Activated T-cell treated with anti-CD3 and anti-CD28 coated beads for 24 hours (primary cell): Measurements from ENCODE around the gene PPBP.

Source experiments
- DNase-seq: peaks from one replicate; pipeline ENCODE4 v3.0.0-alpha.2; 2020; ENCODE audit warnings: low read depth

Gene PPBP, protein sequence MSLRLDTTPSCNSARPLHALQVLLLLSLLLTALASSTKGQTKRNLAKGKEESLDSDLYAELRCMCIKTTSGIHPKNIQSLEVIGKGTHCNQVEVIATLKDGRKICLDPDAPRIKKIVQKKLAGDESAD

DNA sequence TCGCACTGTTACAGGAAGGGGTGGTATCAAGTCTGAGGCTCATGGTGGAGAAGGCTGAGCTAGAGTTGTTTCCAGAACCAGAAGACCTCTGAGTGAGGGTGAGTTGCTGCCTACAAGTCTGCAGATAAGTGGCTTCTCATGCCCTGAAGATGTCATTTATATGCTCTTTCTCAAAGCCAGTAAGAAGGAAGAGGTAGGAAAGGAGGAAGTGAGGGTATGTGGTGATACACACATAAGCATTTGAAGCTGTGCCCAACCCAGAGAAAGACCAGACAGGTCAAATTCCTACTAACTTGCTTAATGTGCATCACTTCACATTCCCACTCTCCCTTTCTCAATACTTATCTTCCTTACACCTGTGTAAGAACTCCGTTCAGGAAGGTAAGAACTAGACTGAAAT lies at the start of gene PPBP:
TSS of gene PPBP (minus strand) at position 130 of the 400 bp plus-strand sequence. CDS start at position 43, 87 bp downstream.
- DNase-seq: no peak

DNA sequence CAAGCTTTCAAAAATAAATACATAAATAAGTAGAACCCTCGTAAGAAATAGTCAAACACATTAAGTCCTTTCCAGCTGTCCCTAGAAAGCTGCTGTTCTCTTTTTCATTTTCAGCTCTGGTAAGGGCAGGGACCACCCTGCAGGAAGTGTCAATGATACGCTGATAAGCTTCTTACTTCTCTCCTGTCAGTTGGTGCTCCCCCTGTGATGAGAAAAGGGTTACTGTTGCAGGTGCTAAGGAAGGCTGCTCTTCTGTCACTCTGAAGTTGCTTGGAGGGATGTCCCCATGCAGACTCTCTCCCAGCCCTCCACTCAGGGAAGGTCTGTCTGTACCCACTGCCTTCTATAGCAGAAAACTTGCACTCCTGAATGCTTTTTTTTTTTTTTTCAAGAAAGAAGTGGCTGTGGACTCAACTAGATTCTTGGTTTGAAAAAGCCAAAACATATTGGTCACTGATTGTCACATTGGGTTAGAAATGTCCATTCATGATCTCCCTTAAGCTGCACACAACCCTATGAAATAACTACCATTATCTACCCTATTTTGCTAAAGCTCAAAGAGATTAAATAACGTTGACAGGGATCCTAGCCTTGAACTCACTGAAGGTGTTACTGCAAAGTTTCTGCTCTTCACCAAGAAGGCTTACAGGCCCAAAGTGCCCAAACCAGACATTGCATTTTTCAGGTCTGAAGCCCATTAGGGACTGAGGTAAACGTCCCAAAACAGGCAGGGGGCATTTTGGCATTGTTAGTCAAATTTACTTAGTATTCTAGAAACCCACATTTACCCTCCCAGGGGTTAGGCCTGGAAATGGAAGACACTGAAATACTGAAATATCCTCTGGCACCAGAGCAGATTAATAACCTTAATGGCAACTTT lies 49.3 kb upstream of the PPBP start:
- DNase-seq: no peak

DNA sequence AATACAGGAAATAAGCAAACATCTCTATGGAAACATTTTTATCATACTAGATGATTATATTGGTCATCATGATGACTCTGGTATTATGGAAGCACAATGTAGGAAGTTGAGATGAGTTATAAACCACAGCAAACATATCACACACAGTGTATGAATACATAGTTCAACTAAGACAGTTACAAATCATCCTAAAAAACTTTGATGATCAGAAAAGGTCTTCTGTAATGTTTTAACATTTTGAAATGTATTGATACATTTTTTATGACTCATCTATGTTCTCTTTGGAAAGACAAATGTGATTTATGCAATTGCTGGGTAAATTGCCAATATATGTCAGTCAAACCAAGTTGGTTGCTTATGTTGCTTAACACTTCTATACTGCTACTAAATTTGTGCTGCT lies 45.7 kb upstream of the PPBP start:
- no peak for DNase-seq

DNA sequence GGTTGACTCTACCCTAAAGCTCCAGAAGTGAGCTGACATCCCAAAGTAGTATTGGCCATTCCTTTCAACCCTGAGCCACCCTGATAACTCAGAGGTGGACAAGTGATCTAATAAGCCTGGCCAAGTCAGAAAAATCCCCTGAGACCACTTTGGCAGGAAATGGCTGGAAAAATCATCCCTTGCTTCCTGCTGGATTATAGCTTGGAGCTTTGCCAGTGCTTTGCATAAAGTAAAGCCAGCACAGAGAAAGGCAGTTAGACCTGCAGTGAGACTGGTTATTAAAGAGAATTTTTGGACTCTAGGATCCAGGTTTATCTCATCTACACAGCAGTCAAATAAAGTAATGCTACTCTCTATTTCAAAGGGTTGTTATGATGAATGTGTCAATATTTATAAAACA lies 44.1 kb upstream of the PPBP start:
- no peak for DNase-seq

DNA sequence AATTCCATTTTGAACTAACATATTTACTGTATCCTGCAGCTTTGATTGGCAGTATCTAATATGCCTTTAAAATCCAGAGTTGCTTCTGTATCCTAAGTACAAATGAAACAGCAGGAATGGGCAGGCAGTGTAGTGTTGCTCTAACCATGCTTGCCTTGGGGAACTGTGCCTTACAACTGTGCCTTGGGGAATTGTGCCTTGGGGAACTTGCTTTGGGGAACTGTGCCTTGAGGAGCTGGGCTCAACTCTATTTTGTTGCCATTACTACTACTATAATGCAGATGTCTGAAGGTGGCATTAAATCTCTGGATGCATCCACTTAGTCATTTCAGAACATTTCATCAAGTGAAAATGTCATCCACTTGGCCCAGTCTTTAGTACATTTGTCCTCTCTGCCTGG lies 43.6 kb upstream of the PPBP start:
- DNase-seq: no peak

DNA sequence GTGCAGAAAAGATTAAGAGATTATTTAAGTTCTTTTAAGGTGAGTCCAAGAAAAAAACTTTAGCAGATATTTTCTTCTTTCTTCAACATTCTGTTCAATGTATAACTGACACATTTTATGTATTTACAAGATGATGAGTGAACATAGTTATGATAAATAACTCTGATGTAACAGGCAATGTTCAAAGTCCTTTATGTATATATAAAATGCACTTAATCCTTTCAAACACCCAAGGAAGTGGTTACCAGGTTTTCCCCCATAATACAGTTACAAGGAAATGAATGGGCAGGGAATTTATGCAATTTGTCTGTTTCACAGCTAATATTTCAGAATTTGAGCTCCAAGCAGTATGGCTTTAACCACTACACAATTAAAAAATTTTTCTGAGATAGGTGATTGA lies 42.3 kb upstream of the PPBP start:
- no peak for DNase-seq

DNA sequence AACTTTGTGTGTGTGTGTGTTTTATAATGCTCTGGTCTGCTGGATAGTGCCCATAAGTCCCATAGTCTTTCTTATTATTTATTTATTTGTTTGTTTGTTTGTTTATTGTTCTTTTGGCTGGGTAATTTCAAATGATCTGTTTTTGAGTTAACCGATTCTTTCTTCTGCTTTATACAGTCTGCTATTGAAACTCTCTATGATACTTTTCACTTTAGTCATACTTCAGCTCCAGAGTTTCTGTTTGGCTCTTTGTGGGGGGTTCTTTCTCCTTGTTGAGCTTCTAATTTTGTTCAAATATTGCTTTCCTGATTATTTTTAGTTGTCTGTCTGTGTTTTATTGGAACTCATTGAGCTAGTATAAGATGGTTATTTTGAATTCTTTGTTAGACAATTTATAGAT lies 40.5 kb upstream of the PPBP start:
- DNase-seq: no peak

DNA sequence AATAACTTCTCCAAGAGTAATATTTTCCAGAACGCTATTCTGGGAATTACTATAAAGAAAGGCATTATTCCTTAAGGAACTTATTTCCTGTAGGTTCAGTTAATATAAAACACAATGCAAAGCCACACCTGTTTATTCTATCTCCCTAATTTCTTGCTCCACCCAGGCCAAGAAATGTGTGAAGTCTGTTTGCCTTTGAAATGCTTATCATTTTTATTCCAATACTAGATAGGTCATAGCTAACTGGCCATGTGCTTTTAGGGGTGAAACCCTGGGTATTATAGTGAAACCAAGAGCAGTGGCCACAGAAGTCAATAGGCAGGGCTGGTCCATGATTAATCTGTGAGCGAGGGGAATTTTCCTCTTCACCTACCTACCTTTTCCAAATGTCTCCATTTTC lies 35.7 kb upstream of the PPBP start:
- no peak for DNase-seq

DNA sequence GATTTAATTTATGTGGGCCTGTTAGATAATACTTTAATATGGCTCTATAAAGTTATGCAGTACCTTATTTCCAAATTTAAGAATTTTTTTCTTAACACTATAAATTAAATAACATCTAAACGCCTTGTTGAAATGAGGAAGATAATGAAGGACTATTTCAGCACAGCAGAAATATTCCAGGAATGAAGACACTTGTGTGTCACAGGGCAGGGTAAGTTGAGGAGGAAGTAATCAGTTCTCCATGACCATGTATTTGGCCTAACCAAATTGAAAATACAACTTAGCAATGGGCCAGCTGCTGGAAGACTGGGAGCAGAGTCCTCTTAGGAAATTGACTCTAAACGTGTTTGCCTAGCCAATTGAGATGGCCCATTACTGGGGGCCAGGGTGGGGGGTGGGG lies 33.6 kb upstream of the PPBP start:
- DNase-seq: no peak

DNA sequence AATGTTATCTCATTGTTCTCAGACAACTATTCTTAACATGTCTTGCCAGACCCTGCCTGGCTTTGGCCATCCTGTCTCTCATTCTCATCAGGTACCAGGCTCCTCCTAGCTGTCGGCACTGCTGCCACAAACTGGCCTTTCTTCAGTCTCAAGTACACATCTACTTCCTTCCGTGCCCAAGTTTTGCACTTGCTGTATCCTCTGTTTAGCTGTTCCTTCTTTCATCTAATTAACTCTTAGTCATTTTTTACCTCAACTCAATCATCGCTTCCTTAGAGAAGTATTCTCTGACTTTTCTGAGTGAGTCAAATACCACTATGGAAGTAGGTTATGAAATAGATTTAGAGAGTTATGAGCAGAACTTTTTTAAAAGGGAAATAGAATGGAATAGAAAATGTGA lies 30.8 kb upstream of the PPBP start:
- DNase-seq: no peak

DNA sequence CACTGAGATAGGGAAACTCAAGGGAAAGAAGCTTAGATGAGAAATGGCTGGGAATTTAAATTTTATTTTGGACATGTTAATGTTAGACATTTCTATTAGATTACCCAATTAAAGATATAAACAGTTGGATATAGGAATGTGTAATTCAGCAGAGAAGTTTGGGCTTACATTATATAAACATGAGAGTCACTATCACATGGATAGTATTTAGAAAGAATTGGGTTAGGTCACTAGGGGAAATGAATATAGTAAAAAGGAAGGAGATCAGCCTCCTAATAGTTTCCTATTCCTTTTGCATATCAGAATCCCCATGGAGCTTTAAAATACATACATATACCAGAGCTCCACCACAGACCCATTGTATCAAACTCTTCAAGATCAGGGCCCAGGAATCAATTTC lies 30.1 kb upstream of the PPBP start:
- DNase-seq: no peak

DNA sequence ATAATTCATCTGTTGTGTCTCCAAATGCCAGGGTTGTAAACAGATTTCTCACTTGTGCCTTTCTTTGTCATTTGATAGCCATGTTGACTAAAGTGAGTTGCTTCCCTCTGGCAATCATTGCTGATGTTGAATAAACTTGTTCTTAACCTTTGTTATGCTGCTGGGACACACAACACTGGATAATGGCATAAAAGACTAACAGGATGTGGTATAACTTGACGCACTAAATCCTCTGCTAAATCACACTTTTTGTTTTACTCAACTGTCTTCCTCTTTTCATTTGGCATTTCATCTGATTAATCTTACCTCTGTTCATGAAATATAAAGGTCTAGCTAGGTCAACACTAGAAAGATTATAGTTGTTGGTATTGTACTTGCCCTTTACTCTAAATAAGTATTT lies 28.1 kb upstream of the PPBP start:
- DNase-seq: no peak

DNA sequence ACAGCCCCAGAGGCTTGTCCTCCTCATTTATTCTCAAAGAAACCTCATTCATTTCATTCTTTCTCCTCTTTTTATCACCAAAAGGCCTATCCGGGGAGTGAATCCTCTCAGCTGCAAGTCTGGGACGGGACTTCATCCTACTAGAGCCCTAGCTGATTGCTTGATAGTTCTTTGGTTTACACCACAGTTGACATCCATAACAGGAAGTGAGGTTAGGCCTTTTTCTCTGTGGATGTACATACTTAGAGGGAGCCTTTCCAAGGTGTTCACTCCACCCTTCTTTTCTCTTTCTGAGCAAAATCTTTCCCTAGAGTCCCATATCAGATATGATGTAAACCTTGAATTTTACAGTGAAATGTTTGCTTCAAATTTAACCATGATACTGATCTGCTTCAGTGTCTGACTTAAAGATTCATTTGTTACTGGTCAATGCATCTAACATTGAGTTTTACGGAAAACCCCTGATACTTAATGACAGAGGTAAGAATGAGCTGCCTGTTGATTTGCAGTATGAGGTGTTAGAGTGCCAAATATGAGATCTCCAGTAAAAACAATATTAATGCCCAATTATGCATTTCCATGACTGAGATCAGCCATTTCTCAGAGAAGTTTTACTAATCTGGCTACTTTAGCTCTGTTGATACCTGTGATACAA lies 27.3 kb upstream of the PPBP start:
- DNase-seq: no peak

DNA sequence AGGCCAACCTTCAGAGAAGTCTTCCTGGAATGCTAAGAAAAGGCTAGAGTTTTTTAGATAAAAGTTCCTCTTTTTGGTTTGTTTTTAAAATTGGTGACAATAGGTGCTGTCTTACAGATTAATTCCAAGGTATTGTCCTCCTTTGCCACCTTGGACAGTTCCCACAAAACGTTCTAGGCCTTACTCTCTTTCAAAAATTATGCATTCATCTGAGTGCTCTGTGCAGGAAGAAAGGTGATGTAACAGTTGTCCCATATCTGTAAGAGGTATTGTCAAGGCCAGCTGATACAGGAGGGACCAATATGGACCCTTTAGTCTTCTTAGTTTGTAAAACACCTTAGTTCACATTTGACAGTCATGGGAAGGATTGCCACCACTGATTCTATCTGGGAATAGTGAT lies 26.3 kb upstream of the PPBP start:
- DNase-seq: no peak

DNA sequence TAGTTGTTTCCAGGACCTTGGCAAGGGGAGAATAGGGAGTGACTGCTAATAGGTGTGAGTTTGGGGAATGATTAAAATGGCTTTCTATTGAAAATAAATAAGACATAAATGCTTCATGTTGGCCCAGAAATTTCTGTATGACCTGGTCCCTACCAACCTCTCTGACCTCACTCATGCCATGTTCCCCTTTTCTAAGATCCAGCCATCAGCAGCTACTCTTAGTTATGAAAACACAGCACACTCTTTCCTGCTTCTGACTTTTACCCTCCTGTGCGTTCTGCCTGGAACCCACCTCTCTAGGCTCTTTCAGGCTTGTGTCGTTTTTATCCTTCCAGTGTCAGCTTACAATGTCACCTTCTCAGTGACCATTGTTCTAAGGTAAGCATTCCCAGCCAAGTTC lies 25.3 kb upstream of the PPBP start:
- no peak for DNase-seq

DNA sequence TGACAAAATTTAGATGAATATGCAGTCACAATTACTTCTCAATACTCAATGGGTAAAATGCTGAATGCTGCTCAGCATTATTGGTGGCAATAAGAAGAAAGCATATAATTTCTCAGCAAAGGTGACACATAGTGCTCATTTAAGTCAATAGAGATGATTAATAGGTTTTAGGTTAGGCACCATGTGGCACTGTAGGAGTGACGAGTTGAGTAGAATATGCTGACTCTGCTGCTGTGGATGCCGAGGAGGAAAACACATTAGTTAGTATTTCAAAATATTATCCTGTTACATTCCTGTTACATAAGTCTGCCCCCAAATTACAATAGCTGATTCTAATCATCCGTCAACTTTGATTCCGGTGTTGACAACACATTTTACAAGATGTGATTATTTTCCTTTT lies 24.1 kb upstream of the PPBP start:
- no peak for DNase-seq

DNA sequence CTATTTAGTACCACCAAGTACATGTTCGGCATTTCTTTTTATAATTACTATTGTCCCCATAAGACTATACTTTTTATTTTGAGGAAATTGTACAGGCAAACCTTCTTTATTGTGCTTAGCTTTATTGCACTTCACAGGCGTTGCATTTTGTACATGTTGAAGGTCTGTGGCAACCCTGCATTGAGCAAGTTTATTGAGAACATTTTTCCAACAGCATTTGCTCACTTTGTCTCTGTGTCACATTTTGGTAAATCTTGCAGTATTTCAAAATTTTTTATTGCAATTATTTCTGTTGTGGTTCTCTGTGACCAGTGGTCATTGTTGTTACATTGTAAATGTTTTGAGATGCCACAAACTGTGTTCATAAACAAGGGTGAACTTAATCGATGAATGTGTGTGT lies 21.3 kb upstream of the PPBP start:
- DNase-seq: no peak

DNA sequence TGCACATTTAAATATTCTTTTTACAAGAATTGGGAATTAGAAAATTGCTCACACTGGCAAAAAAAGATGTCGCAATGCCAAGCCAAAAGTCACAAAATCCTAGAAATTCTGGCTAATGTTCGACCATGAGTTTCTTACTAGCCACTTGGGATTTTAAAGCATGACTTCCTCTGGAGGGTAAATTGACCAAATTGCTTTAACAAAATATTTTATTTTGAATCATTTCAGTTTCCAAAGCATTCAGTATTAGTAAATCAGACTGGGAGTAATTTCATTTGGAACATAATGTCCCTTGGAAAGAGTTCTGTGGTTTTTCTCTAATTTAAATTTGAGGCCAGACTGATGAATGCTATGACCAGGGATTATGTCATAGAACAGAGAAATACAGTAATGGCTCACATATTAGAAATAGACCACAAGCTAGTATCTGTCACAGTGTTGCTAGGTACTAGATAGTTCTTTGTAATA lies 18.1 kb upstream of the PPBP start:
- no peak for DNase-seq

DNA sequence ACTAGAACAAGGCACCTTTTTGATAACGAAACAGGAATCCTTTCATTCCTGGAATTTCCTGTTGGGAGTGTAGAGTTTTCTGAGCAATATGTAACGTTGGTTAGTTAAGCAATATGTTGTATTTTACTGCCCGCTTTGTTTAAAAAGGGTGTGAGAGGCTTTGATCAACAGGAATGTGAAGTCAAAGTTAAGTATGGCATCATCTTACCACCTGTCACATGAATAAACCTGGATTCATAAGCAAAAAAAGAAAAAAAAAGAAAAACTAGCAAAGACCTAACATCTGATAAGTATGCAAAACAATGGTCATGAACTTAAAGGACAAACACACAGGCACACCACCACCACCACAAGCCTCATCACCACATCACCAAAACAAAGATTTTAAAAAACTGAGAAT lies 17.5 kb upstream of the PPBP start:
- DNase-seq: no peak

DNA sequence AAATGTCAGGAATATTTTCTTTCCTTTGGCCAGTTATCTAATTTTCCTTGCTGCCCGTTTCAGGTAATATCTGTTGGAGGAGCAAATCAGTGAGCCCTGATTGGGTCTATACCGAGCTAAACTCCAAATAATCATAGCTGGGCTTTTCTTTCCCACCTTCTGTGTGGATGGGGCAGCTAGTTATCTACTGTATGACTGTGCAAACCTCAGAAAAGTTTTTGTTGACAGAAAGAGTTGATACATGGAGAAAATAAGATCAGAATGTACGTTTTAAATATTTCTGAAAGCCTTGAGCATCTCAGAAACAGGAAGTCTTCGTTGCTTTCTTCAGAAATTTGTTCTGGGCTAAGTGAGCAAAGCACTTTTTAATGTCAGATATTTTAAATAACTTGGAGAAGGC lies 16.7 kb upstream of the PPBP start:
- no peak for DNase-seq

DNA sequence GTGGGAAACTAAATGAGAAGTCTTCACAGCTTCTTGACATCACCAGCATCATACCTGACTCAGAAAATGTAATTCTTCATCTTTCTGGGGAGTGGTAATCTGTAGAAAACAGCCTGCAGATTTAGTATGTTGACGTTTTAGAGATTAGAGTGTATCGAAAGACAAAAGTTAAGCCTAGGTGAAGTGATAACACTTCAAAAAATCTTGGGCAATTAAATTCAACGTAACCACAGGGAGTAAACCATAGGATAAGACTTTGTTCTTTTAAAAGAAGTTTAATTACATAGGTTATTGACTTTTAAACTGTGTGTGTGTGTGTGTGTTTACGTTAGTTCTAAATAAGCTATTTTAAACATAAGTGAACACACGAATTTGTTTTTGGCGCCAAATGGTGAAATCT lies 12.3 kb upstream of the PPBP start:
- DNase-seq: no peak

DNA sequence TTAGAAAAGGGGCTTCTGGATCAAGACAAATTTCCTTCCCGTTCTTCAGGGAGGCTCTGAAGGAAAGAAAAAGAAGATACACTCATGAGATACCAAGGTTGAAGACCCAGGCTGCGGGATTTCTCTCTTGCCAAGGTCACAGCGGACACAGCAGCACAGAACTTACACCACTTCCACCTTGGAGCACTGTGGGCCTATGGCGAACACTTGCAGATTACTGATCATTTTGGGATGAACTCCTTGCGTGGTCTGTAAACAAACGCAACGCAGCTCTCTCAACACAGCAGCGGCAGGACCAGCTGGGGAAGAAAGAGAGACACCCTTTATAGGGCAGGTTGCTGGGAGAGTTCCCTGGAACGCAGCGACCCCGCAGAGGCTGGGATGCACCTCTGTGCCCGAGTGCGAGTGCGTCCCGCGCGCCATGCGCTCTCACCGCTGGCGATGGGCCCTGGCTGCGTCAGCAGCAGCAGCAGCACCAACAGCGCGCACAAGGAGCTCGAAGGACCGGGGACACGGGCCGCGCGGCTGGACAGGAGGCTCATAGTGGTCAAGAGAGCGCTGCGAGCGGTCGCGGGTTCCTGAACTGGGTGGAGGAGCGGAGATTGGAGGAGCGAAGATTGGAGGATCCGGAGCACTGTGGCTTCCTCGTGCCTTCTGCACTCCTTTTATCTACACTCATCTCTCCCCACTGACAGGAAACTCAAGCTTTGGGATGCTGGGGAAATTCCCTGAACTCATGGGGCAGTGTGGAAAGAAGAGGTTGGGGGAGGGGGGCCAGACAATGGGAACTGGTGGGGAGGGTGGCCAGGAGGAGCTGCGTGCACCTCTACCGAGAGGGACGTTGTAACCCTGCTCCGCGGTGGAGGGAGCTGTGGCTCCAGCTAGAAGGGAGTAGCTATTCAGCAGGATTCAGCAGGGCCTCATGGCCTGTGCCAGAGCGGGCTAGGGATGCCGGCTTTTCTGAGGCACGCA lies 10.3 kb upstream of the PPBP start, which contains the start of gene CXCL5:
TSS of gene CXCL5 (minus strand) at position 638 of the 972 bp plus-strand sequence. CDS start at position 542, 96 bp downstream.
- DNase-seq: no peak
